ENCODE results near the gene RIN1. TPM values are rescaled to one million over a fixed set of nuclear protein-coding genes. Genes with fewer than 3 reads are reported as not detected.

RIN1 gene
- total and polyA plus RNA-seq, 2 of the 13 experiments (the other 11 are each of a cell fraction or from before 2014, with no cell fraction given) = 2.4 to 4.1 TPM

DNA sequence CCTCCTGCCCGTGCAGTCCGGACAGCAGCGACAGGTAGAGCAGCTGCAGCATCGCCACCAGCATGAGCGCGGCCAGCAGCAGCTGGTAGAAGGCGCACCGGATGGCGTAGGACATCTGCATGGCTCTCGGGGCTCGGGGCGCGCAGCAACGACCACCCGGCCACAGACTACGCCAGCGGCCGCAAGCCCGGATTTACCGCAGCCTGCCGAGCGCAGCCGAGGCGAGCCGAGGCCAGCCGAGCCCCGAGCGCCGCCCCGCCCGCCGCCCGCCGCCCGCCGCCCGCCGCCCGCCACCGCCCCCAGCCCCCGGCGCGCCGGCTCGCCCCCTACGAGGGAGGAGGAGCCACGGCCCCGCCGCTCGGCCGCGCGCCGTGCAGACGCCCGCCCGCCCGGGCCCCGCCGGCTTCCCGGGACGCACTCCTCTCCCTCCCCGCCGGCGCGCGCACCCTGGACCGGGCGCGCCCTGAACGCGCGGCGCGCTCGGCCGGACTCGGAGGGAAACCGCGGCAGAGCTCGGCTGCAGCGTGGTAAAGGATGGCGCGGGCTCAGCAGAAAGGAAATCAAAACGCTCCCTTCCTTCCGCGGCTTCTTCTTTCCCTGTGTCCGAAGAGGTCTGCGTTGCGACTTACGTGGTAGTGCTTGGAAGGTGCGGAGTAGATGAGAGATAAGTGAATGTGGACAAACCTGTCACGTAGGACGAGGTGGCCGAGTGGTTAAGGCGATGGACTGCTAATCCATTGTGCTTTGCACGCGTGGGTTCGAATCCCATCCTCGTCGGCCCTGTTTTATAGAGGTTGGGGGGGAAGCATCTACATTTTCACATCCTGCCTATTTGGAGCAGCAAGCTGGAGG, 11.4 kb upstream of the RIN1 start, which contains the start of gene B4GAT1 (continued):
- TF ChIP-seq ZNF639 (CRISPR knock-in tag; conservative IDR thresholded peaks at IDR 0.05) (peak; percentile 55; the same call in 1 of the 2 replicates), ZBTB33 (CRISPR knock-in tag; IDR thresholded peaks at IDR 0.05) (peak; percentile 72), TOE1 (CRISPR knock-in tag; IDR thresholded peaks at IDR 0.05) (0 out of 2 replicates have a peak, but pooled peaks have one; percentile 46), ZNF124 (CRISPR knock-in tag; IDR thresholded peaks at IDR 0.05) (peak; percentile 63; the same call in 1 of the 2 replicates), XRCC5 (optimal IDR thresholded peaks at IDR 0.05; ENCODE audit: low read length) (no peak), TAF1 (CRISPR knock-in tag; IDR thresholded peaks at IDR 0.05) (peak; percentile 61), KDM3A (CRISPR knock-in tag; IDR thresholded peaks at IDR 0.05; ENCODE audit: low read depth) (peak; percentile 87; the same call in 1 of the 2 replicates), NCOA2 (CRISPR knock-in tag; IDR thresholded peaks at IDR 0.05) (no peak), SP5 (CRISPR knock-in tag; IDR thresholded peaks at IDR 0.05; ENCODE audit: borderline replicate concordance, low read depth) (0 out of 2 replicates have a peak, but pooled peaks have one; percentile 21), HNRNPUL1 (IDR thresholded peaks at IDR 0.05; ENCODE audit: low read depth, low read length) (no peak), ZNF841 (CRISPR knock-in tag; IDR thresholded peaks at IDR 0.05; ENCODE audit: borderline replicate concordance) (no peak), ZNF724P (CRISPR knock-in tag; IDR thresholded peaks at IDR 0.05; ENCODE audit: borderline replicate concordance) (peak; percentile 66; the same call in 1 of the 2 replicates), DNMT3B (CRISPR knock-in tag; conservative IDR thresholded peaks at IDR 0.05) (no peak), POLR2G (IDR thresholded peaks at IDR 0.05; ENCODE audit: low read depth, low read length) (peak; percentile 81), MAF1 (CRISPR knock-in tag; IDR thresholded peaks at IDR 0.05; ENCODE audit: borderline replicate concordance) (peak; percentile 96), ZMYM3 (CRISPR knock-in tag; IDR thresholded peaks at IDR 0.05) (peak; percentile 68), MTERF4 (CRISPR knock-in tag; IDR thresholded peaks at IDR 0.05) (peak; percentile 32; the same call in 1 of the 2 replicates), TBX3 (IDR thresholded peaks at IDR 0.05; ENCODE audit: borderline replicate concordance) (0 out of 2 replicates have a peak, but pooled peaks have one; percentile 23), ZNF660 (CRISPR knock-in tag; IDR thresholded peaks at IDR 0.05; ENCODE audit: borderline replicate concordance, low read depth) (no peak)
- TF ChIP-seq, protein P1, sequence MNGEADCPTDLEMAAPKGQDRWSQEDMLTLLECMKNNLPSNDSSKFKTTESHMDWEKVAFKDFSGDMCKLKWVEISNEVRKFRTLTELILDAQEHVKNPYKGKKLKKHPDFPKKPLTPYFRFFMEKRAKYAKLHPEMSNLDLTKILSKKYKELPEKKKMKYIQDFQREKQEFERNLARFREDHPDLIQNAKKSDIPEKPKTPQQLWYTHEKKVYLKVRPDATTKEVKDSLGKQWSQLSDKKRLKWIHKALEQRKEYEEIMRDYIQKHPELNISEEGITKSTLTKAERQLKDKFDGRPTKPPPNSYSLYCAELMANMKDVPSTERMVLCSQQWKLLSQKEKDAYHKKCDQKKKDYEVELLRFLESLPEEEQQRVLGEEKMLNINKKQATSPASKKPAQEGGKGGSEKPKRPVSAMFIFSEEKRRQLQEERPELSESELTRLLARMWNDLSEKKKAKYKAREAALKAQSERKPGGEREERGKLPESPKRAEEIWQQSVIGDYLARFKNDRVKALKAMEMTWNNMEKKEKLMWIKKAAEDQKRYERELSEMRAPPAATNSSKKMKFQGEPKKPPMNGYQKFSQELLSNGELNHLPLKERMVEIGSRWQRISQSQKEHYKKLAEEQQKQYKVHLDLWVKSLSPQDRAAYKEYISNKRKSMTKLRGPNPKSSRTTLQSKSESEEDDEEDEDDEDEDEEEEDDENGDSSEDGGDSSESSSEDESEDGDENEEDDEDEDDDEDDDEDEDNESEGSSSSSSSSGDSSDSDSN (CRISPR knock-in tag; IDR thresholded peaks at IDR 0.05) = peak; percentile 17; the same call in 1 of the 2 replicates
- TF ChIP-seq, protein P2, sequence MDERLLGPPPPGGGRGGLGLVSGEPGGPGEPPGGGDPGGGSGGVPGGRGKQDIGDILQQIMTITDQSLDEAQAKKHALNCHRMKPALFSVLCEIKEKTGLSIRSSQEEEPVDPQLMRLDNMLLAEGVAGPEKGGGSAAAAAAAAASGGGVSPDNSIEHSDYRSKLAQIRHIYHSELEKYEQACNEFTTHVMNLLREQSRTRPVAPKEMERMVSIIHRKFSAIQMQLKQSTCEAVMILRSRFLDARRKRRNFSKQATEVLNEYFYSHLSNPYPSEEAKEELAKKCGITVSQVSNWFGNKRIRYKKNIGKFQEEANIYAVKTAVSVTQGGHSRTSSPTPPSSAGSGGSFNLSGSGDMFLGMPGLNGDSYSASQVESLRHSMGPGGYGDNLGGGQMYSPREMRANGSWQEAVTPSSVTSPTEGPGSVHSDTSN (CRISPR knock-in tag; IDR thresholded peaks at IDR 0.05) = no peak

All from HepG2 (cell line).